ENCODE measurements around the gene BCL6B. TPM values are rescaled to one million over a fixed set of nuclear protein-coding genes. Genes with fewer than 3 reads are reported as not detected.

The BCL6B gene
- total and polyA plus RNA-seq, 2 of the 4 experiments (the other 2 are of a cell fraction), result not detected

DNA sequence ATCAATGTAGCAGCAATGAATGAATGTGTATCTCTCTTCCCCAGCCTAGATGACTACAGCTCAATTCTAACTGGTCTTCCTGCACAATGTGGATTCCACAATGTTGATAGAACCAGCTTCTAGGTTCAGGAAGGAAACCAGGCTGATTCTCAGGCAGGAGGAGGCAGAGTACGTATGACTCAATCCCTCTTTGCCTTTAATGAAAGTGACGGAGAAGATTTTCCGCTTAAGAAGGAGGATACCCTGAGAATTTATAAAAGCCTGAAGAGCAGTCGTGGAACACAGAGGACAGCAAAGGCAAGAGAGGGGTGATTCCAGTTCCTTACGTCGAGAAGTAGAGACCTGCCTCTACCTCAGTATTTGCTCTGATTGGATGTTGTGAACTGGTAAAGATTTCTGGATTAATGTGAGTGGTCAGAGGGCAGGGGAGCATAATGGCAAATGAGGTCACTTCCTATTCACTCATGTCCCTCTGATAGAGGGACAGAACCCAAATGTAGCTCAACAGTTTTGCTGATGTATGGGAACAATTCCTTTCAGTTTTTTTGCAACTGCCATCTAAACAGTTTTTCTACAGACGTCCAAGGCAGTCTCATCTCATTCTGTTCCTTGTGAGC, 36.1 kb downstream of the BCL6B start:
- Histone ChIP-seq H3K23ac (ENCODE audit: low read depth, low read length) (peak overlapping the region; percentile 64; the same call in 1 of the 2 replicates), H3K27ac (ENCODE audit: insufficient read depth, low read length) (no peak overlapping the region), H2BK120ac (ENCODE audit: low read depth, low read length) (no peak overlapping the region), H3K4me2 (ENCODE audit: low read depth, low read length) (no peak overlapping the region), H4K5ac (ENCODE audit: low read depth, low read length) (no peak overlapping the region), H3K9ac (ENCODE audit: low read depth, low read length) (no peak overlapping the region), H2AK5ac (ENCODE audit: low read depth, low read length) (no peak overlapping the region), H3K4me1 (ENCODE audit: control insufficient read depth, insufficient read depth, low read length) (0 out of 2 replicates have a peak, but pooled peaks cover 2% of the 10 kb centered on the region), H3K14ac (replicated peaks; ENCODE audit: low read depth, low read length) (no peak overlapping the region), H4K91ac (ENCODE audit: insufficient read depth, low read depth, low read length) (no peak overlapping the region), H2BK5ac (ENCODE audit: low read depth, low read length, poor library complexity, severe bottlenecking) (no peak overlapping the region), H3K36me3 (ENCODE audit: control insufficient read depth, insufficient read depth, low read length) (no peaks in the 10 kb centered on the region), H3K27me3 (ENCODE audit: control insufficient read depth, insufficient read depth, low read length) (peaks cover 8% of the 10 kb centered on the region), H3K18ac (ENCODE audit: low read depth, low read length) (no peak overlapping the region), H3K79me1 (ENCODE audit: low read depth in 1 of 2, low read length in 2 of 2) (no peaks in the 10 kb centered on the region), H2AK9ac (replicated peaks; ENCODE audit: low read depth, low read length, poor library complexity) (no peak overlapping the region), H3K4ac (ENCODE audit: low read depth, low read length) (no peak overlapping the region), H2BK15ac (ENCODE audit: low read depth, low read length) (no peak overlapping the region), H3K9me3 (ENCODE audit: control insufficient read depth, insufficient read depth, low read length) (no peaks in the 10 kb centered on the region), H3K56ac (ENCODE audit: extremely low read depth, insufficient read depth, low read length) (no peak overlapping the region), H3K9me1 (ENCODE audit: insufficient read depth, low read length) (no peaks in the 10 kb centered on the region), H4K20me1 (ENCODE audit: insufficient read depth, low read length) (no peaks in the 10 kb centered on the region), H3K4me3 (ENCODE audit: insufficient read depth, low read depth, low read length) (no peak overlapping the region), H2AFZ (replicated peaks; ENCODE audit: low read length, poor library complexity) (no peak overlapping the region), H2BK20ac (ENCODE audit: low read depth, low read length) (no peak overlapping the region; the same call in 1 of the 2 replicates), H4K8ac (ENCODE audit: low read depth in 2 of 2, low read length in 2 of 2) (no peak overlapping the region)
- CTCF ChIA-PET, result interaction anchor here (1.0 kb wide), 1 partner anchor 13 kb away, joined by 3 read pairs; no protein-coding TSS in a partner anchor
- no TSS peak for BruUV-seq (replicated peaks)
- DNase-seq, result peak; percentile 34
- POLR2A ChIA-PET (ENCODE audit: unreplicated experiment), result interaction anchor here (0.6 kb wide), 1 partner anchor 45 kb away, joined by 7 read pairs; no protein-coding TSS in a partner anchor
- 100% methylated on average over 2 of the region's 7 CpGs; no CpG with 5 or more reads in 1 of the 2 experiments for WGBS, 2 experiments (ENCODE audit: extremely low coverage in 2 of 2, insufficient read length in 1 of 2)
- intact Hi-C loops (cut with micrococcal nuclease), result no loop called here
- in situ Hi-C loops (cut with MboI; ENCODE audit: low sequenced_read_pairs), result loop anchor here (25.0 kb wide), 1 partner anchor 478 kb away; the partner anchor contains the start of gene TNFSF12
- no peak for TF ChIP-seq RAD21 (IDR thresholded peaks at IDR 0.05; ENCODE audit: low read length)
- no peak for TF ChIP-seq RCOR1 (IDR thresholded peaks at IDR 0.05; ENCODE audit: insufficient replicate concordance, low read length)
- TF ChIP-seq CEBPB (IDR thresholded peaks at IDR 0.05; ENCODE audit: low read depth, low read length), result no peak
- TF ChIP-seq, protein P1, sequence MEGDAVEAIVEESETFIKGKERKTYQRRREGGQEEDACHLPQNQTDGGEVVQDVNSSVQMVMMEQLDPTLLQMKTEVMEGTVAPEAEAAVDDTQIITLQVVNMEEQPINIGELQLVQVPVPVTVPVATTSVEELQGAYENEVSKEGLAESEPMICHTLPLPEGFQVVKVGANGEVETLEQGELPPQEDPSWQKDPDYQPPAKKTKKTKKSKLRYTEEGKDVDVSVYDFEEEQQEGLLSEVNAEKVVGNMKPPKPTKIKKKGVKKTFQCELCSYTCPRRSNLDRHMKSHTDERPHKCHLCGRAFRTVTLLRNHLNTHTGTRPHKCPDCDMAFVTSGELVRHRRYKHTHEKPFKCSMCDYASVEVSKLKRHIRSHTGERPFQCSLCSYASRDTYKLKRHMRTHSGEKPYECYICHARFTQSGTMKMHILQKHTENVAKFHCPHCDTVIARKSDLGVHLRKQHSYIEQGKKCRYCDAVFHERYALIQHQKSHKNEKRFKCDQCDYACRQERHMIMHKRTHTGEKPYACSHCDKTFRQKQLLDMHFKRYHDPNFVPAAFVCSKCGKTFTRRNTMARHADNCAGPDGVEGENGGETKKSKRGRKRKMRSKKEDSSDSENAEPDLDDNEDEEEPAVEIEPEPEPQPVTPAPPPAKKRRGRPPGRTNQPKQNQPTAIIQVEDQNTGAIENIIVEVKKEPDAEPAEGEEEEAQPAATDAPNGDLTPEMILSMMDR (conservative IDR thresholded peaks at IDR 0.05; ENCODE audit: low read depth, low read length), result no peak
- TF ChIP-seq MXI1 (IDR thresholded peaks at IDR 0.05; ENCODE audit: borderline replicate concordance, low read depth, low read length), result no peak
- TF ChIP-seq, protein P2, sequence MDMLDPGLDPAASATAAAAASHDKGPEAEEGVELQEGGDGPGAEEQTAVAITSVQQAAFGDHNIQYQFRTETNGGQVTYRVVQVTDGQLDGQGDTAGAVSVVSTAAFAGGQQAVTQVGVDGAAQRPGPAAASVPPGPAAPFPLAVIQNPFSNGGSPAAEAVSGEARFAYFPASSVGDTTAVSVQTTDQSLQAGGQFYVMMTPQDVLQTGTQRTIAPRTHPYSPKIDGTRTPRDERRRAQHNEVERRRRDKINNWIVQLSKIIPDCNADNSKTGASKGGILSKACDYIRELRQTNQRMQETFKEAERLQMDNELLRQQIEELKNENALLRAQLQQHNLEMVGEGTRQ (IDR thresholded peaks at IDR 0.05; ENCODE audit: low read depth, low read length), result no peak
- TF ChIP-seq SMC3 (IDR thresholded peaks at IDR 0.05; ENCODE audit: low read depth, low read length), result no peak
- no peak for TF ChIP-seq BHLHE40 (IDR thresholded peaks at IDR 0.05; ENCODE audit: low read depth, low read length)
- no peak for TF ChIP-seq FOS (IDR thresholded peaks at IDR 0.05; ENCODE audit: low read depth, low read length)
- TF ChIP-seq, protein P3, sequence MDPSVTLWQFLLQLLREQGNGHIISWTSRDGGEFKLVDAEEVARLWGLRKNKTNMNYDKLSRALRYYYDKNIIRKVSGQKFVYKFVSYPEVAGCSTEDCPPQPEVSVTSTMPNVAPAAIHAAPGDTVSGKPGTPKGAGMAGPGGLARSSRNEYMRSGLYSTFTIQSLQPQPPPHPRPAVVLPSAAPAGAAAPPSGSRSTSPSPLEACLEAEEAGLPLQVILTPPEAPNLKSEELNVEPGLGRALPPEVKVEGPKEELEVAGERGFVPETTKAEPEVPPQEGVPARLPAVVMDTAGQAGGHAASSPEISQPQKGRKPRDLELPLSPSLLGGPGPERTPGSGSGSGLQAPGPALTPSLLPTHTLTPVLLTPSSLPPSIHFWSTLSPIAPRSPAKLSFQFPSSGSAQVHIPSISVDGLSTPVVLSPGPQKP (IDR thresholded peaks at IDR 0.05; ENCODE audit: borderline replicate concordance, low read depth, low read length), result no peak
- TF ChIP-seq RFX5 (IDR thresholded peaks at IDR 0.05; ENCODE audit: low read depth, low read length), result no peak
- no peak for TF ChIP-seq POLR2A (IDR thresholded peaks at IDR 0.05; ENCODE audit: low read depth, low read length)
- no peak for TF ChIP-seq CHD1 (IDR thresholded peaks at IDR 0.05; ENCODE audit: low read depth, low read length)
- no peak for TF ChIP-seq MAZ (IDR thresholded peaks at IDR 0.05; ENCODE audit: borderline replicate concordance, low read depth, low read length)
- TF ChIP-seq MAFK (IDR thresholded peaks at IDR 0.05; ENCODE audit: low read depth, low read length), result no peak
- no peak for TF ChIP-seq NFE2L2 (IDR thresholded peaks at IDR 0.05; ENCODE audit: low read depth, low read length)
- dilution Hi-C loops (cut with HindIII; ENCODE audit: low sequenced_read_pairs, unreplicated experiment), result no loop called here
- ATAC-seq (ENCODE audit: low read depth), result no peak
